Hematopoietic multipotent progenitor cell treated with erythropoietin and hydrocortisone succinate and interleukin-3 and kit ligand, for 6 days (in vitro differentiated cells): ENCODE measurements around the gene PDCD6IP.
"Not testable (repeated sequence)": the region's sequence is repeated elsewhere in the genome, so short reads cannot be mapped to it uniquely, and the experiment has no call there.

Source experiments
- DNase-seq: peaks from one replicate; pipeline ENCODE4 v3.0.0-alpha.2; 2015

PDCD6IP gene

GRCh38 chr3:33795856-33796536 lies 2.4 kb upstream of the PDCD6IP start:
- peak; percentile 50 for DNase-seq

GRCh38 chr3:33798113-33798417 lies 365 bp upstream of the PDCD6IP start:
- DNase-seq = no peak

GRCh38 chr3:33799202-33799551 lies 747 bp downstream of the PDCD6IP start:
- DNase-seq = no peak

- no peak for DNase-seq
These were observed 4.8 kb downstream of the PDCD6IP start for GRCh38 chr3:33803252-33803651.

- DNase-seq = no peak
These were observed 5.6 kb downstream of the PDCD6IP start for GRCh38 chr3:33803894-33804526.

- DNase-seq = no peak
These were observed 8.8 kb downstream of the PDCD6IP start for GRCh38 chr3:33807191-33807590.

GRCh38 chr3:33808559-33808958 lies 10.1 kb downstream of the PDCD6IP start:
- no peak for DNase-seq

GRCh38 chr3:33810545-33810944 lies 12.1 kb downstream of the PDCD6IP start:
- DNase-seq = no peak

GRCh38 chr3:33821989-33822388 lies 23.6 kb downstream of the PDCD6IP start:
- no peak for DNase-seq

GRCh38 chr3:33823821-33824220 lies 25.4 kb downstream of the PDCD6IP start:
- peak; percentile 62 for DNase-seq

- peak; percentile 77 for DNase-seq
These were observed 26.7 kb downstream of the PDCD6IP start for GRCh38 chr3:33825111-33825510.

GRCh38 chr3:33826206-33826605 lies 27.8 kb downstream of the PDCD6IP start:
- no peak for DNase-seq

GRCh38 chr3:33826688-33827087 lies 28.3 kb downstream of the PDCD6IP start:
- no peak for DNase-seq

- no peak for DNase-seq
These were observed 31.3 kb downstream of the PDCD6IP start for GRCh38 chr3:33829720-33830119.

- DNase-seq = no peak
These were observed 32.6 kb downstream of the PDCD6IP start for GRCh38 chr3:33831053-33831452.

GRCh38 chr3:33833408-33834095 lies 35.1 kb downstream of the PDCD6IP start:
- DNase-seq = no peak

GRCh38 chr3:33834096-33834453 lies 35.6 kb downstream of the PDCD6IP start:
- DNase-seq = no peak

GRCh38 chr3:33837182-33837581 lies 38.8 kb downstream of the PDCD6IP start:
- not testable (repeated sequence) for DNase-seq

GRCh38 chr3:33839283-33839682 lies 40.9 kb downstream of the PDCD6IP start:
- no peak for DNase-seq

- no peak for DNase-seq
These were observed 41.7 kb downstream of the PDCD6IP start for GRCh38 chr3:33840179-33840578.

- DNase-seq = no peak
These were observed 50.4 kb downstream of the PDCD6IP start for GRCh38 chr3:33848624-33849347.

GRCh38 chr3:33850599-33850998 lies 52.2 kb downstream of the PDCD6IP start:
- not testable (repeated sequence) for DNase-seq

GRCh38 chr3:33855407-33855806 lies 57.0 kb downstream of the PDCD6IP start:
- DNase-seq = not testable (repeated sequence)
